ENCODE results near the gene SLC23A2.
"Not testable (repeated sequence)": the region's sequence is repeated elsewhere in the genome, so short reads cannot be mapped to it uniquely, and the experiment has no call there.

The SLC23A2 gene

DNA sequence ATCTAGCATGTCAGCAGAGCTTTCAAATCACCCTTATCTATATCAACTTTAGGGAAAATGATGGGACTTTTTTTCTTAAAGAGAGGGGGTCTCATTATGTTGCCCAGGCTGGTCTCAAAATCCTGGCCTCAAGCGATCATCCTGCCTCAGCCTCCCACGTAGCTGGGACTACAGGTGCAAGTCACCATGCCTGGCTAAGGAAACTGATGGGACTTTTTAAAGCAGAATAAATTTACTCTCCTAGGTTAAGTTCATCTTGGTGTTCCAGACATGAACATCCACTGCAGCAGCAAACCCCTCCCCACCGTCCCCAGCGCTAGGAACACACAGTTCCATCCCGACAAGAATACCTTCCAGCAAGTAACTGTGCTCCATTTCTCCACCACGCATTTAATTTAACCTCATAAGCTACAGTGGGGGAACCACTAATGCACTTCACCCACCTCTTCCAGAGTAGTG is 64.9 kb downstream of the SLC23A2 start:
- DNase-seq (ENCODE audit: low spot score): no peak

DNA sequence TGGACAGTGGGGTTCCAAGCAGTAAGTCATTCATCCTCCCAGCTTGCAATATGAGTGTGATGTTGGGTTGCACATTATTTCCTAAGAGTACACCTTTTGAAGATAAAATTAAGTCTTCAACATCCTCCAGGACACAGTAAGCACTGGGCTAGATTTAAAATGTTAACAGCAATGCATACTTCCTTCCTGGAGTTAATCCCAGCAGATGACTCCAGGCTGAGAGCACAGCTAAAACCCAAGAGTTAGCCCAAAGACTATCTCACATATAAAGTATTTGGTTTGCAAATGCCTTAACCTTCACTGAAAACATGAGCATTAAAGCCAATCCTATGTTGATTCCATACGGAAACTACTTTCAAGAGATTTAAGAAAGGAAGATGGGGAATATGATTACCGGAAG is 69.2 kb downstream of the SLC23A2 start:
- DNase-seq (ENCODE audit: low spot score): no peak

DNA sequence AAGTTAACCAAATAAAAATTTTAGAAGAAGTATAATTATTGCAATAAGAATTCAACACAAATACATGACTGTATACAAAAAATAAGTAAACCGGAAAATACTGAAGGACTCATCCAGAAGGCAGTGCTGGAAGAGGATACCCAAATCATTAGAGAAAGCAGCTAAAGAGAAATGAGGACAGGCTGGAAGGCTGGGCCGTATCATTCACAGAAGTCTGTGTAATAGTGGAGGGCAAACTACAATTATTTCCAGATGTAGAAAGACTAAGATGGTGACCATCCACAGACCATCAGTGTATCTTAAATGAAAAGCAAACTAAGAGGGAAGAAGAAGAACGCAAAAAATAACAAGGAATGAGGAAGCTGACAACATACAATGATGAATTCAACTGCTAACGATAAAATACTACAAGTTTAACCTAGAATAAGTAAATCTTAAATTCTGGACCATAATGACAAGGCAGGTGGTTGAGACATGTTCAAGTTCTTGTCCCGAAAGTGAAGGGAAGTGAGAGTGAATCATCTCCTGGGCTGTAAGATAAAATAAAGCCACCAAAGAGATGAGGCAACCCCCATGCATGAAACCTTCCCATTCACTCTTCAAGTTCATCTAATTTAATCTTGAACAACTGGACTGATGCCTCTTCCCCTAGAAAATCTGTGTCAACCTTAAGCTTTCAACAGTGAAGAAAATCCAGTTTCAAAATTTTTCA is 71.5 kb downstream of the SLC23A2 start:
- no peak for DNase-seq (ENCODE audit: low spot score)

DNA sequence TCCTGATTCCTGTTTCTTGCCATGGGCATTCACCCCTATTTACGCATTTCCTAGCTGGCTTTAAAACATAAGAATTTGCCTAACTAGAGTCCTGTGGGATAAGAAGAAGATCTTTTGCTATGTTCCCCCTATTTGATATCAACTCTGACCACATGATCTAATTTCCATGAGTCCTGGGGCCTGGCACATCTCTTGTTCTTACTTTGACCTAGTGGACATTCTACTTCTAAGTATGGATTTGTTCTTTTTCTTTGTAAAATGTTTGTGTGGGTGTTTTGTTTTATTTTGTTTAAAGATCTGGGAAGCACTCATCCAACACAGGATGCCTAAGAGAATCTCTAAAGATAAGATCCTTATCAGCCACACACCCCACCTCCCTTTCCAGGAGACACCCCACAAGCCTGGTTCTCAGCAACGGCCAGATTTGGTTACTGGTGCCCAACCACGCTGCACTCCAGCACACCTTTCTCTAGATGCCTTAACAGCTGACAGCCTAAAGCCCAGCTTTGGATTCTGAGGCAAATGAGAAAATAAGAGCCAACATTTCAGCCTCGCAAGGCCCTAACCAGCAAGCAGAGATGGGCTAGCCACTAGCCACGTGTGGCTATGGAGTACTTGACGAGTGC is 74.7 kb downstream of the SLC23A2 start:
- no peak for DNase-seq (ENCODE audit: low spot score)

DNA sequence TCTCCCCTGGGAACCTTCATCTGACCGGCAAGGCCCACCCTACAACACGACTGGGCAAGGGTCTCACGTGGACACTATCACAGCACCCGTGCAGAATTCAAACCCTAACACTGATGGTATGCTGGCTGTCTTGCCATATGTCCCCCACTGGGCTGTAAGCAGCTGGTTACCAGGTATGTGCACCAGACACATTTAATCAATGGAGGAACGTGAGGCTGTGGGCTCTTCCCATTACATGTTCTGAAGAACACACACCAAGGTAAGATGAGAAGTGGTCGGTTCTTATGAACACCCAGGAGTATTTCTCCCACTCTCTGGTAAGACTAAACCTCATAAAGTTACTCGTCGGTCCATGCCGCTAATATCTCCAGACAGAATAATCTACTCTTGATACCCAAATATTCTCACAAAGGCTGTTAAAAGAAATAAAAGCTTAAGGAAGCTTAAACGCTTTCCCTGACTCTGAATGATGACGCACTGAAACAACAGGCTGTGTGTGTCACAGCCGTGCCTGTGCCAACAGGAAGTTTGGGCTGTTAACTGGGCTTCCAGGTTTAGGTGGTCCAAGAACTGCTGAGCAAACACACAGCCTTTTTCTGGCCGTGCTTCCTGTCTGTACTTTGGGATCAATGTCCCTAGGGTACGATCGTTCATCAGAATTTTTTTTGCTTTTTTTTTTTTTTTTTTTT is 75.3 kb downstream of the SLC23A2 start:
- DNase-seq (ENCODE audit: low spot score): no peak

DNA sequence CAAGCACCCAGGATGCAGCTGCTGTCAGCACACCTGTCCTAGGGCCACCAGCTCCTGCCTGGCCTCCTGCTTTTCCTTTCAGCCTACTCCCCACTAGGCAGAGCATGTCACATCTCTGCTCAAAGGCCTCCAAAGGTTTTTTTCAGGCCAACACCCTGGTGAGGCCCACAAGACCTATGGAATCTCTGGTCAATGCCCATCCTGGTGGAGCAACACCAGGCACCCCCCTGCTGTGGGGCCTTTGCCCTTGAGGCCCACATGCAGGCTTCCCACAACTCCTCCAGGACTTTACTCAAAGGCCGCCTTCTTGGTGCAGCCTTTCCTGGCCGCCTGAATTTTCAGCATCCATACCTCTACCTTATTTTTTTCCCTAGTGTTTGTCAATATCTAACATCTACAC is 76.9 kb downstream of the SLC23A2 start:
- DNase-seq (ENCODE audit: low spot score): no peak

DNA sequence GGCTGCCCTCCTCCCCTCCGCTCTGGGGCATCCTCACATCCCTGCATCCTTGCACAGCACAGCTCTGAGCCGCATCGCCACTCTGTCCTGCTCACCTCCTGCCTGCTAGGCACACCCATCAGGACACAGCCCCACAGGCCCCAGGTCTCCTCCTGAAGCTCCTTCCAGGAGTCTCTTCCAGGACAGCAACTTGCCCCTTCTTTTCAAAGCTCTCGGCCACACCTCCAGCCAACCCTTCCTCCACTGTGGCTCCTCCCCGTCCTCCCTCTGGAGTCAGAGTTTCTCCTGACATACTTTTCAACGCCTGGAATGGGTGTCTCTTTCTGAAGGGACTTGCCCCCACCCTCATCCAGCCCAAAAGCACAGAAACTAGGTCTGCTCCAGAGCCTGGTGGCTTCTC is 77.3 kb downstream of the SLC23A2 start:
- no peak for DNase-seq (ENCODE audit: low spot score)

DNA sequence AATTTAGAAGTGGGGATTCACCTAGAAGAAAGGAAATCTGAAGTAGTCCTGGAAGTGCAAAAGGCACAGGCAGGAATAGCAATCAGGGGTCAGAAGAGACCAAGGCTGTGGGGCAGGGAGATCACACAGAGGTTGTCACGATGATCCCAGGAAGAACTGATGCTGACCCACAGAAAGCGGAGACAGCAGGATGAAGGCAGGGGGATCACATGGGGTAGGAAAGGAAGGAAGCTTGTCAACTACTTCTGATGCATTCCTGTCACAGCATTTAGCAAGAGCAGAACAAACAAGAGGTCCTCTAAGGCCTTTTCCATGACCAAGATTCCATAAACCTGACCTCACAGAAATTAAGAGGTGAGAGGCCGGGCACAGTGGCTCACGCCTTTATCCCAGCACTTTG is 79.1 kb downstream of the SLC23A2 start:
- DNase-seq (ENCODE audit: low spot score): no peak

DNA sequence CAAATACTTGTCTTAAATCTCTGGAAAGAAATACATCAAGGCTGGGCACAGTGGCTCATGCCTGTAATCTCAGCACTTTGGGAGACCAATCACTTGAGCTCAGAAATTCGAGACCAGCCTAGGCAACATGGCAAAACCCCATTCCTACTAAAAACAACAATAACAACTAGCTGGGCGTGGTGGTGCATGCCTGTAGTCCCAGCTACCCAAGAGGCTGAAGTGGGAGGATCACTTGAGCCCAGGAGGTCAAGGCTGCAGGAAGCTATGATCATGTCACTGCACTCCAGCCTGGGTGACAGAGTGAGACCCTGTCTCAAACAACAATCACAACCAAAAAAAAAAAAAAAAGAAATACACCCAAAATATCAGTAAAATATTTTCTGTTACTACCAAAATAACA is 80.0 kb downstream of the SLC23A2 start:
- DNase-seq (ENCODE audit: low spot score): not testable (repeated sequence)

DNA sequence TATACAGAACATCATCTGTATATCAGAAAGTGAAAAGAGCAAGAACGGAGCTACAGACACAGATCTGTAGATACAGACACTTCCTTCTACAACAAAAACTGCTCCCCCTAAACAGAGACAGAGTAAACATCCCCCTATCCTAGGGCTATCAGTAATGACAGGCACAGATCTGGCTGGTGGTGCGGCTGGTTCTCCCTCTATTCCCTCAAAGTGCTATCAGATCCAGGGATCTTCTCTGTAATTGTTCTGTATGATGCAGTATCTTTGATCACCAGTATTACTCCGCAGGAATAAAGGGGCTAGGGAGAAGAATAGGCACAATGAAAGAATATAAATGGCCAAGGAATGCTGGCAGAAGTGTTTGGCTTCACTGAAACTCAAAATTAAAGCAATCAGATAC is 80.7 kb downstream of the SLC23A2 start:
- DNase-seq (ENCODE audit: low spot score): no peak

DNA sequence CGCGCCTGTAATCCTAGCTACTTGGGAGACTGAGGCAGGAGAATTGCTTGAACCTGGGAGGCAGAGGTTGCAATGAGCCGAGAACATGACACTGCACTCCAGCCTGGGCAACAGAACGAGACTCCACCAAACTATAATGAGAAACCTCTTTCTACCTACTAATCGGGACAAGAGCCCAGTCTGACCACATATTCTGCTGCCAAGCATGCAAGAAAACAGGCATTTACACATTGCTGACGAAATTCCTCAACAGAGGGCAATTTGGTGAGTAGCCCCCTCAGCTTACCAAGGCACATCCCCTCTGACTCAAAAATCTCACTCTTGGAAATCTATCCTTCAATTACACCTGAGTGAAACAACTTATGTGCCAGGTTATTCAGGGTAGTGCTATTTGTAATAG is 81.2 kb downstream of the SLC23A2 start:
- no peak for DNase-seq (ENCODE audit: low spot score)

DNA sequence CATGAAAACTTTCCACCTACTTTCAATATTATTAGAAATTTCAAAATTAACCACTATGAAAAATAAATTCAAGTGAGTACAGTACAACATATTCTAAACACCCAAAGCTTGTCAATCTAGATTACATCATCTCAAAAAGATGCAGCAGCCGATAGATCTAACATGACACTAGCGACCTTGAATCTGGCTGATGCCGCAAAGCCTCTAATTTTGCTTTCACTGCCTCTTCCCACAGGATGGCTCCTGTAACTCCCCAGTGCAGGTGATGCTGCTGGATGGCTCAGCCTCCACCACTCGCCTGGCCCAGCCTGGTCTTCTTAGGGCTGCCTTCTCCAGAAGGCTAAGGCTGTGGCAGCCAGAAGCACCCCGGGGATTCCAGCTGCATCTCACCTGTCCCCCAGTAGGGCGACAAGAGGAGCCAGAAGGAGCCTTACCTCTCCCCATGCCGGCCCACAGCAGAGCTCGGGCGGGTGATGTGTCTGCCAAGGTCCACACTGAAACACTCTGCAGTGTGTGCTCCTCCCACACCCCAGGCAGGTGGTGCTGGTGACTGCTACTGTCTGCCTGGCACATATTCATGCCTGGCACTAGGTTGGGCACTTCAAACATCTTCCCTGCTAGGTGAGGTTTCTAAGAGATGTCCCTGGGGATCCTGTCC is 82.1 kb downstream of the SLC23A2 start:
- no peak for DNase-seq (ENCODE audit: low spot score)

DNA sequence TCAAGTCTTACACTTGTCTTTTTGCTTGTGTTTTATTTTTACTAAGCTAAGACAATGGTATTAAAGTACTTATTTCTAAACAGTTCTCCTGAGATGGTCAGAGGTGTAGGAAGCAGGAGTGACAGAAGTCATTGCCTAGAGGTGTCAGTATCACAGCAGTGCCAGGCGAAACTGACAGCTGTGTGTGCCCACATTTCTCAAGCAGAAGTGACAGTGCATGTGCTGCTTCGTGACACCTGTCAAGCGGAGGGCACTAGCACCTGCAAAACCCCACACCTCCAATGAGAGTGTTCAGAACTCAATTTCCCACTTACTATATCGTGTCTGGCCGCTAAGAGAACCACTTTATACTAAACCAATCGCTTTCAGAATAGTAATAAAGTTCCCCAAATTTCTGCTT is 82.8 kb downstream of the SLC23A2 start:
- no peak for DNase-seq (ENCODE audit: low spot score)

DNA sequence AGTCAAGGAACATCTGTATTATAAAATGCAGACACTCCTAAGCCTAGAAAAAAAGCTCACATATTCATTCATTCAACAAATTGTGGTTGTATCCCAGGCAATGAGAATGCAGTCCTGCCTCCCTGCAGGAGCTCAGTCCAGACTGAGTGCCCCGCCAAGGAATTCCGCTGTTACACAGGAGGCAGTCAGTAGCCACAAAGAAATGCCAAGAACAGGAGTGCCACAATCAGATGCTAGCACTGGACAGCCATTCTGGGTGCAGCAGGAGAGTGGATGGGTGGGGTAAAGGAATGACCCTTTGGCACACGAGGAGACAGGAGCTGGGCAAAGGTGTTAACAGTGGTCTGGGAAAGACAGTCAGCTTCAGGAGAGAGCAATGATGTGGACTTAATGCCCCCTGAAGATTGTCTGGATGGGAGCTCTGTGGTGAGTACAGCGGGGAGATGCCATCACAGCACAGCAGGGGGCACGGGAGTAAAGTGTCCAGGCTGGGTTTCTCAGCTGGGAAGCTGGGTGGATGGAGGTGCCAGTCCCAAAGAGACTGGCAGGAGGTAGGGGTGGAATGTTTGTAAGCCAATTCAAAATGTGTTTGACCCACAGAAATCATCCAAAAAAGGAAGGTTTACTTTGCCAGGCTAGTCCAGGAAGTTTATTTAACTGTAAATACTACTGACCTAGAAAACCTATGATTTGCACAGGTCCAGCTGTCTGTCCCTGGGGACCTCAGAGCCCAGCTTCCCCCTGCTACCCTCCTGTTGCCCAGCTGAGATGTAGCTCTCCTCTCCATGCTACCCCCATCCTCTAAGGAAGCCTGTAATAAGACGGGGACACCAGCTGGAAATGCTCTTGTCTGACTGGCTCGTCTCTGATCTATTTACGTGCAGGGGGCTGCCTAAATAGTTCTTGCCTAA is 84.1 kb downstream of the SLC23A2 start:
- DNase-seq (ENCODE audit: low spot score): peak; percentile 57

DNA sequence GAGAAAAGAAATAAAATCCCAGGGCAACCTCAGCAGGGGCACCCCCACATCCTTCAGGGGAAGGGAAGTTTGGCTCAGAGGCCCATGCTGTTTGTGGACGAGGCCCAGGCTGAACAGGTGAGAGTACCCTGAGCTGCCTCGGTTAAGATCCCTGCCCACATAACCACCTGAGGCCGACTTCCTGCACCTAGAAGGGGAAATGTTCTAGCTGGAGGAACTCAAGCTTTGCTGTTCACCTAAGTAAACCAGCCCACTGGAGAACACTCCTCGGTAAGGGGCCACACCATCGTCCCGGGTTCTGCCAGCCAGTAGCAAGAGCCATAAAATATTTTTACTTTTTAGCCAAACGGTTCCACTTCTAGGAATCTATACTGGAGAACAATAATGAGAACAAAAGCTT is 88.2 kb downstream of the SLC23A2 start:
- no peak for DNase-seq (ENCODE audit: low spot score)

DNA sequence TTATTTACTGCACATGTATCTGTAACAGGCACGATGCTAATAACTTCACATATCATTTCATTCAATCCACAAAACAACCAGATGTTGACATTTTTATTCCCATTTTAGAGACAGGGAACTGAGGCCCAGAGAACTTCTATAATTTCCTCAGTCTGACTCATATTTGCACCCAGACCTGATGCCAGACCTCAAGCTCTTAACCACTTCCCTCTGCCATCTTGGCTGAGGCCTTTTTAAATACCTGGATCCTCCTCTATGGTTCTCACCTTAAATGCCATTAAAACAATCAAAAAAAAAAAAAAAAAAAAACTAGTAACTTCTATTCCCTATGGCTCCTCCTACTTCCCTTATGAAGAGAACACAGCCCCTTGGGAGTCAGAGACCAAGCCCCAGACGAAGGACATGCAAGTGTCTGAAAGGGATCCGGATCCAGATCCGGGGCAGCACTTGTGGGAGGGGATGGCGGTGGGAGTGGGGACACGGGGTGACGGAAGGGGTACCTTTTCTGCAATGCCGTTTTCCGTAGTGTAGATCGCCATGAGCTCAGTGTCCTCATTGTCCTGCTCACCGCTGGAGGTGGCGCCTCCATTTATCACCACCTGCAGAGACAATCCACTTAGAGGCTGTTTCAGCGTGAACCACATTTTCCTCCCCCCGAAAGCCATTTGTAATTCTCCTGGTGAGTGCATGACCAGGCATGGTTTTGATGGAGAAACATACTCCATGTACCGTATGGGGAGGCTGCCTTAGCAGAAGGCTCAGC is 88.7 kb downstream of the SLC23A2 start:
- no peak for DNase-seq (ENCODE audit: low spot score)

DNA sequence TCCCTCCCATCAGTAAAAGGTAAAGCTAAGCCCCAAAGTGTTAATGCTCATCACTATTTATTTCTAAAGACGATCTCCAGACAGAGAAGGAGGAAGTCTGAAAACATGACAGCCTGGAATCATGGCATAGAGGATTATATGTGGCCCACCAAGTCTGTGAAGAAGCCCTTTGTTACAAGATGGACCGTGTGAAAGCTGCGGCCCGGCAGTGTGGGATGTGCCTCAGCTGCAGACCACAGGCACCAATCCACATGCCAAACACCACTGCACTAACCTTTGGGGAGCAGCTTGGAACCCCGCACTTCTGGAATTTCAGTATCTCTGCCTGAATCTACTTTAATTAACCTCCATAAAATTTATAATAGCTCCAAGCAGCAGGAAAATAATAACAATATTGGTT is 90.4 kb downstream of the SLC23A2 start:
- DNase-seq (ENCODE audit: low spot score): no peak

DNA sequence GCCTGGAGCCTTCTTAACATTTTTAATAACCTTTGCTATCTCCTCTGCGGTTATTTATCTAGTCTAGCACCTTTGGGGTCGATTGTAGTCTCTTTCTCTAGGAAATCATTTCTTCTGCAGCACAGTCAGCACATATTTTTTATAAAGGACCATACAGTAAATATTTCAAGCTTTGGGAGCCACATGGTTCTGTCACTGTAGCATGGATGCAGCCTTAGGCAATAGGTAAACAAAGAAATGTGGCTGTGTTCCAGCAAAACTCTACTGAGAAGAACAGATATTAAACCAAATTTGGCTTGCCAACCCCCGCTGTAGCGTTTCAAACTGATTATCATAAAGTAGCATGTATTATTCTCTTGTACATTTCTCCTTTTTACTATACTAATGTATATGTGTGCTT is 95.7 kb downstream of the SLC23A2 start:
- no peak for DNase-seq (ENCODE audit: low spot score)

DNA sequence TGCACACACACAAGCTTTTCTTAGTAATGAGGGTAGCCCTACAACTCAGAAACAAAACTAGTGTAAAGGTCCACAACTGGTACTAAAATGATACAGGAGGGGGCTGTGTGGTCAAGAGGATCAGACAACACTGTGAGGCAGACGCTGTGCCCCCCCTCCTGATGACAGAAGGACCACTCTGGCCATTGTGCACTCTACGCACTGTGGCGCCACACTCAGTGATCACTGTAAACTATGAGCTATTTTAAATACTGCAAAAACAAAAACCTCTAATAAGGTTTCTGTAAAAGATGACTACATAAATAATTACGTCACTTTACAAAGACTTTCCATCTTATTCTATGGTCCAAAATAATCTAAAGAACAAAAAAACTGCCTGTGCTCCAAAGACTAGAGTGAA is 96.1 kb downstream of the SLC23A2 start:
- DNase-seq (ENCODE audit: low spot score): no peak

DNA sequence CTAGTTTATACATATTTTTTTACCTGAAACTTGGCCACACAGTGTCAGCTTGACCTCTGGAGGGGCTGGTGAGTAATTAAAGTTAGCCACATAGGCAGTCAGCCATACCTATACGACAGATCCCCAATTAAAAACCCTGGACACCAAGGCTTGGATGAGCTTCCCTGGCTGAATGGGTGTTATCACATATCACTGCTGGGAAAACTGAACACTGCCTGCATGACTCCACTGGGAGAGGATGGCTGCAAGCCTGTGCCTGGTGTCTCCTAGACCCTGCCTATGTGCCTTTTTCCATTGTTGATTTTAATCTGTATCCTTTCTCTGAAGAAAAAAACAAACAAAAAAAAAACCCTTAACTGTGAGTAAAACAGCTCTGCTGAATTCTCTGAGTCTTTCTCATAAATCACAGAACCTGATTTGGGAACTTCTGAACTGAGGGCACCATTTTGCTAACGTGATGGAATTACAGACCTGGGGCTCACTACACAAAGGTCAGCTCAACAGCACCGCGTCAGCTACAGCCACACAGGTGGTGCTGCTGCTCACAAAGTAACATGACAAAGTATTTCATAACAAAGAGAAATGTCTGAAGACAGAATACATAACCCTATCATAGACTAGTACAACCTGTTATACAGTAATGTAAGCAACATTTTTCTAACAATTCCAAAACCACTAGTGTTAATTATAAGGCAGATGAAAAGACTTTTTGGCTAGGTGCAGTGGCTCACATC is 97.0 kb downstream of the SLC23A2 start:
- no peak for DNase-seq (ENCODE audit: low spot score)
